SK-N-SH treated with all-trans-retinoic acid at 6 μM for 48 hours (cell line): ENCODE results near the gene C7orf57.

Experiments used
- RARB ChIP-seq: fragments of 250-450 bp; sonication (Bioruptor Pico); IDR thresholded peaks from 2 replicates; pipeline ENCODE4 v1.8.0; 2021; ENCODE audit warnings: mild to moderate bottlenecking, moderate library complexity
- SNAI2 ChIP-seq: fragments of 250-450 bp; sonication (Bioruptor Pico); IDR thresholded peaks from 2 replicates; pipeline ENCODE4 v1.5.0; 2020; ENCODE audit warnings: mild to moderate bottlenecking, moderate library complexity
- TOX ChIP-seq: fragments of 250-450 bp; sonication (Bioruptor Pico); IDR thresholded peaks from 2 replicates; pipeline ENCODE4 v1.8.0; 2021; ENCODE audit warnings: mild to moderate bottlenecking, moderate library complexity, borderline replicate concordance
- ZC3H10 ChIP-seq: fragments of 250-450 bp; sonication (Bioruptor Pico); IDR thresholded peaks from 2 replicates; pipeline ENCODE4 v1.5.1; 2021; ENCODE audit warnings: mild to moderate bottlenecking, moderate library complexity
- TF ChIP-seq, protein P1 (sequence below): fragments of 250-450 bp; sonication (Bioruptor Pico); IDR thresholded peaks from 2 replicates; pipeline ENCODE4 v1.8.0; 2020; ENCODE audit warnings: mild to moderate bottlenecking, moderate library complexity, borderline replicate concordance
- TF ChIP-seq, protein P2 (sequence below): fragments of 250-450 bp; sonication (Bioruptor Pico); IDR thresholded peaks from 2 replicates; pipeline ENCODE4 v1.8.0; 2021; ENCODE audit warnings: low read depth, mild to moderate bottlenecking, moderate library complexity, borderline replicate concordance

DNA sequence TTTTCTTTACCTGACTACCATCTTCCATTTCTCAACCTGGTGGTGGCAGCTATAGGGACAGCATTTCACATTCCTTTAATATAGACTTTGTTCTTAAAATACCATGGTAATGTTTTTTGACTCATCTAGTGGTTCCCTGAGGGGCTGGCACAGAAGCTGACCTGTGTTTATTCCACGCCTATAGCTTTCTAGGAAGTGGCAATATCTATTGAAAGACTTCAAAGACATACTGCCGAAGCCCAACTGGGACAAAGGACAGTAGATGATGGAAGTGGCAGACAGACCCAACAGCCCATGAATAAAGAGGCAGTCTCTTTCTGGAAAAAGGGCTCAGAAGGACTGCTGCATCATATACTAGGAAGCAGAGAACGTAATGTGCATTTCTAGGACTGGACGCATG is 17.7 kb upstream of the C7orf57 start:
- TF ChIP-seq, protein P1, sequence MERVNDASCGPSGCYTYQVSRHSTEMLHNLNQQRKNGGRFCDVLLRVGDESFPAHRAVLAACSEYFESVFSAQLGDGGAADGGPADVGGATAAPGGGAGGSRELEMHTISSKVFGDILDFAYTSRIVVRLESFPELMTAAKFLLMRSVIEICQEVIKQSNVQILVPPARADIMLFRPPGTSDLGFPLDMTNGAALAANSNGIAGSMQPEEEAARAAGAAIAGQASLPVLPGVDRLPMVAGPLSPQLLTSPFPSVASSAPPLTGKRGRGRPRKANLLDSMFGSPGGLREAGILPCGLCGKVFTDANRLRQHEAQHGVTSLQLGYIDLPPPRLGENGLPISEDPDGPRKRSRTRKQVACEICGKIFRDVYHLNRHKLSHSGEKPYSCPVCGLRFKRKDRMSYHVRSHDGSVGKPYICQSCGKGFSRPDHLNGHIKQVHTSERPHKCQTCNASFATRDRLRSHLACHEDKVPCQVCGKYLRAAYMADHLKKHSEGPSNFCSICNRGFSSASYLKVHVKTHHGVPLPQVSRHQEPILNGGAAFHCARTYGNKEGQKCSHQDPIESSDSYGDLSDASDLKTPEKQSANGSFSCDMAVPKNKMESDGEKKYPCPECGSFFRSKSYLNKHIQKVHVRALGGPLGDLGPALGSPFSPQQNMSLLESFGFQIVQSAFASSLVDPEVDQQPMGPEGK (CRISPR knock-in tag): no peak
- TF ChIP-seq RARB (no peak), TOX (no peak), ZC3H10 (CRISPR knock-in tag) (no peak), SNAI2 (CRISPR knock-in tag) (no peak)
- TF ChIP-seq, protein P2, sequence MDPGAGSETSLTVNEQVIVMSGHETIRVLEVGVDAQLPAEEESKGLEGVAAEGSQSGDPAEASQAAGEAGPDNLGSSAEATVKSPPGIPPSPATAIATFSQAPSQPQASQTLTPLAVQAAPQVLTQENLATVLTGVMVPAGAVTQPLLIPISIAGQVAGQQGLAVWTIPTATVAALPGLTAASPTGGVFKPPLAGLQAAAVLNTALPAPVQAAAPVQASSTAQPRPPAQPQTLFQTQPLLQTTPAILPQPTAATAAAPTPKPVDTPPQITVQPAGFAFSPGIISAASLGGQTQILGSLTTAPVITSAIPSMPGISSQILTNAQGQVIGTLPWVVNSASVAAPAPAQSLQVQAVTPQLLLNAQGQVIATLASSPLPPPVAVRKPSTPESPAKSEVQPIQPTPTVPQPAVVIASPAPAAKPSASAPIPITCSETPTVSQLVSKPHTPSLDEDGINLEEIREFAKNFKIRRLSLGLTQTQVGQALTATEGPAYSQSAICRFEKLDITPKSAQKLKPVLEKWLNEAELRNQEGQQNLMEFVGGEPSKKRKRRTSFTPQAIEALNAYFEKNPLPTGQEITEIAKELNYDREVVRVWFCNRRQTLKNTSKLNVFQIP: no peak
